Measurements from ENCODE around the gene PPM1B. TPM values are rescaled to one million over a fixed set of nuclear protein-coding genes. Genes with fewer than 3 reads are reported as not detected.
"Not testable (repeated sequence)": the region's sequence is repeated elsewhere in the genome, so short reads cannot be mapped to it uniquely, and the experiment has no call there.

Gene PPM1B
- total RNA-seq, 3 donors from 2014 or later (not counting 1 experiment from before 2014, with no cell fraction given) = 79.9 to 102 (median 98.8) TPM

- no peaks in the 10 kb centered on the region for H3K36me3 ChIP-seq (ENCODE audit: control insufficient read depth, insufficient read depth, low read length)
- DNase-seq (no peak), ATAC-seq (no peak)
- no peak for TF ChIP-seq CTCF (IDR thresholded peaks at IDR 0.05)
- no peaks in the 10 kb centered on the region for H3K27me3 Mint-ChIP-seq (ENCODE audit: low read depth in 2 of 2)
- H3K4me1 Mint-ChIP-seq = peaks cover 5% of the 10 kb centered on the region in 2 donors
- no peaks in the 10 kb centered on the region for H3K36me3 Mint-ChIP-seq
- H3K9me3 Mint-ChIP-seq = no peaks in the 10 kb centered on the region
- H3K27ac Mint-ChIP-seq = no peak overlapping the region
- H3K9me3 ChIP-seq (ENCODE audit: control insufficient read depth, insufficient read depth, low read length) = no peaks in the 10 kb centered on the region
- H3K4me1 ChIP-seq (ENCODE audit: control insufficient read depth, insufficient read depth, low read length) = no peaks in the 10 kb centered on the region
- intact Hi-C loops (cut with micrococcal nuclease) = no loop called here
- no peak overlapping the region for H3K27ac ChIP-seq (ENCODE audit: low read length)
- WGBS (ENCODE audit: insufficient coverage) = 76% methylated on average over 2 of the region's 5 CpGs
- H3K4me3 ChIP-seq (ENCODE audit: low read length) = no peak overlapping the region
- no peaks in the 10 kb centered on the region for H3K27me3 ChIP-seq (ENCODE audit: control insufficient read depth, insufficient read depth, low read length)
- no peak overlapping the region for H3K4me3 Mint-ChIP-seq
Observed at GRCh38 chr2:44124500-44124899, 44.2 kb upstream of the PPM1B start.

- ATAC-seq (no peak), DNase-seq (no peak)
- Mint-ChIP-seq H3K27ac (no peak overlapping the region), H3K9me3 (no peaks in the 10 kb centered on the region), H3K27me3 (ENCODE audit: low read depth in 2 of 2) (no peaks in the 10 kb centered on the region), H3K4me1 (no peaks in the 10 kb centered on the region), H3K4me3 (no peak overlapping the region), H3K36me3 (no peaks in the 10 kb centered on the region)
- no peaks in the 10 kb centered on the region for H3K4me1 ChIP-seq (ENCODE audit: control insufficient read depth, insufficient read depth, low read length)
- 47% methylated on average over 5 of the region's 5 CpGs for WGBS (ENCODE audit: insufficient coverage)
- no peaks in the 10 kb centered on the region for H3K36me3 ChIP-seq (ENCODE audit: control insufficient read depth, insufficient read depth, low read length)
- no peak for TF ChIP-seq CTCF (IDR thresholded peaks at IDR 0.05)
- intact Hi-C loops (cut with micrococcal nuclease) = no loop called here
- no peaks in the 10 kb centered on the region for H3K27me3 ChIP-seq (ENCODE audit: control insufficient read depth, insufficient read depth, low read length)
- H3K27ac ChIP-seq (ENCODE audit: low read length) = no peak overlapping the region
- no peak overlapping the region for H3K4me3 ChIP-seq (ENCODE audit: low read length)
- no peaks in the 10 kb centered on the region for H3K9me3 ChIP-seq (ENCODE audit: control insufficient read depth, insufficient read depth, low read length)
Observed at GRCh38 chr2:44126106-44126797, 42.4 kb upstream of the PPM1B start.

GRCh38 chr2:44130441-44130840, 38.2 kb upstream of the PPM1B start:
- H3K4me1 Mint-ChIP-seq = no peaks in the 10 kb centered on the region
- ATAC-seq = no peak
- intact Hi-C loops (cut with micrococcal nuclease) = no loop called here
- no peak for DNase-seq
- Histone ChIP-seq H3K27me3 (ENCODE audit: control insufficient read depth, insufficient read depth, low read length) (no peaks in the 10 kb centered on the region), H3K9me3 (ENCODE audit: control insufficient read depth, insufficient read depth, low read length) (no peaks in the 10 kb centered on the region), H3K27ac (ENCODE audit: low read length) (no peak overlapping the region), H3K4me3 (ENCODE audit: low read length) (no peak overlapping the region), H3K36me3 (ENCODE audit: control insufficient read depth, insufficient read depth, low read length) (no peaks in the 10 kb centered on the region), H3K4me1 (ENCODE audit: control insufficient read depth, insufficient read depth, low read length) (no peaks in the 10 kb centered on the region)
- no peak overlapping the region for H3K27ac Mint-ChIP-seq
- no peaks in the 10 kb centered on the region for H3K9me3 Mint-ChIP-seq
- no CpG with 5 or more reads among the region's 4 CpGs for whole genome bisulfite sequencing (ENCODE audit: insufficient coverage)
- TF ChIP-seq CTCF (IDR thresholded peaks at IDR 0.05) = no peak
- H3K36me3 Mint-ChIP-seq = no peaks in the 10 kb centered on the region
- no peak overlapping the region for H3K4me3 Mint-ChIP-seq
- H3K27me3 Mint-ChIP-seq (ENCODE audit: low read depth in 2 of 2) = no peaks in the 10 kb centered on the region

- Histone ChIP-seq H3K27ac (ENCODE audit: low read length) (no peak overlapping the region), H3K36me3 (ENCODE audit: control insufficient read depth, insufficient read depth, low read length) (no peaks in the 10 kb centered on the region), H3K27me3 (ENCODE audit: control insufficient read depth, insufficient read depth, low read length) (no peaks in the 10 kb centered on the region), H3K4me3 (ENCODE audit: low read length) (no peak overlapping the region), H3K9me3 (ENCODE audit: control insufficient read depth, insufficient read depth, low read length) (no peaks in the 10 kb centered on the region), H3K4me1 (ENCODE audit: control insufficient read depth, insufficient read depth, low read length) (no peaks in the 10 kb centered on the region)
- Mint-ChIP-seq H3K27ac (no peak overlapping the region), H3K4me3 (no peak overlapping the region), H3K27me3 (ENCODE audit: low read depth in 2 of 2) (no peaks in the 10 kb centered on the region), H3K36me3 (no peaks in the 10 kb centered on the region), H3K9me3 (no peaks in the 10 kb centered on the region), H3K4me1 (no peaks in the 10 kb centered on the region)
- DNase-seq (no peak), ATAC-seq (no peak)
- no peak for TF ChIP-seq CTCF (IDR thresholded peaks at IDR 0.05)
- intact Hi-C loops (cut with micrococcal nuclease) = no loop called here
Observed at GRCh38 chr2:44131177-44131576, 37.5 kb upstream of the PPM1B start.

GRCh38 chr2:44133602-44134001, 35.1 kb upstream of the PPM1B start:
- H3K27ac ChIP-seq (ENCODE audit: low read length); H3K4me3 Mint-ChIP-seq; H3K36me3 Mint-ChIP-seq; H3K9me3 Mint-ChIP-seq; H3K27me3 Mint-ChIP-seq (ENCODE audit: low read depth in 2 of 2); H3K4me1 ChIP-seq (ENCODE audit: control insufficient read depth, insufficient read depth, low read length); H3K4me3 ChIP-seq (ENCODE audit: low read length); DNase-seq; H3K9me3 ChIP-seq (ENCODE audit: control insufficient read depth, insufficient read depth, low read length); H3K4me1 Mint-ChIP-seq; ATAC-seq; H3K27ac Mint-ChIP-seq; H3K36me3 ChIP-seq (ENCODE audit: control insufficient read depth, insufficient read depth, low read length); intact Hi-C loops (cut with micrococcal nuclease); H3K27me3 ChIP-seq (ENCODE audit: control insufficient read depth, insufficient read depth, low read length): not testable (repeated sequence)
- 92% methylated on average over 3 of the region's 3 CpGs for WGBS (ENCODE audit: insufficient coverage)
